SIG-M5 treated with dmso at 0.1 percent for 504 hours (cell line): ENCODE data around the gene PREPL.
"Not testable (repeated sequence)": the region's sequence is repeated elsewhere in the genome, so short reads cannot be mapped to it uniquely, and the experiment has no call there.

ENCODE experiments used
- DNase-seq: peaks from one replicate; lab custom pipeline; 2025; ENCODE audit not compliant: unreplicated experiment; lab: John Stamatoyannopoulos, UW

PREPL gene

GRCh38 chr2:44361330-44362206 is at the start of gene PREPL, which contains the start of gene CAMKMT:
Gene PREPL, minus strand, starts transcription at chr2:44361494. Its CDS starts 15,152 bp downstream, at chr2:44346342.
Gene CAMKMT, plus strand, starts transcription at chr2:44361947.
- DNase-seq = peak; percentile 98

GRCh38 chr2:44398243-44398897 is 37.1 kb upstream of the PREPL start:
- DNase-seq = no peak

GRCh38 chr2:44397447-44398175 is 36.3 kb upstream of the PREPL start:
- DNase-seq = no peak

GRCh38 chr2:44392338-44392943 is 31.1 kb upstream of the PREPL start:
- peak; percentile 19 for DNase-seq

GRCh38 chr2:44389895-44390294 is 28.6 kb upstream of the PREPL start:
- DNase-seq = no peak

GRCh38 chr2:44388877-44389276 is 27.6 kb upstream of the PREPL start:
- DNase-seq = no peak

- not testable (repeated sequence) for DNase-seq
Measured at GRCh38 chr2:44385226-44385625, 23.9 kb upstream of the PREPL start.

- no peak for DNase-seq
Measured at GRCh38 chr2:44377486-44377885, 16.2 kb upstream of the PREPL start.

GRCh38 chr2:44372246-44372645 is 11.0 kb upstream of the PREPL start:
- no peak for DNase-seq

GRCh38 chr2:44371445-44371844 is 10.2 kb upstream of the PREPL start:
- no peak for DNase-seq

- no peak for DNase-seq
Measured at GRCh38 chr2:44369392-44369791, 8.1 kb upstream of the PREPL start.

- DNase-seq = no peak
Measured at GRCh38 chr2:44367591-44367990, 6.3 kb upstream of the PREPL start.

GRCh38 chr2:44364604-44365003 is 3.3 kb upstream of the PREPL start:
- no peak for DNase-seq

- peak; percentile 38 for DNase-seq
Measured at GRCh38 chr2:44362207-44363015, 1.1 kb upstream of the PREPL start.

GRCh38 chr2:44360749-44361329 is 455 bp downstream of the PREPL start:
- no peak for DNase-seq

- DNase-seq = no peak
Measured at GRCh38 chr2:44358503-44358902, 2.8 kb downstream of the PREPL start.

GRCh38 chr2:44354761-44355160 is 6.5 kb downstream of the PREPL start:
- no peak for DNase-seq

GRCh38 chr2:44352510-44352909 is 8.8 kb downstream of the PREPL start:
- DNase-seq = no peak

GRCh38 chr2:44351676-44352075 is 9.6 kb downstream of the PREPL start:
- DNase-seq = no peak

GRCh38 chr2:44351088-44351487 is 10.2 kb downstream of the PREPL start:
- DNase-seq = no peak
